Subcutaneous adipose tissue (tissue), 4 donors: ENCODE data around the gene IL1RAPL2. TPM values are rescaled to one million over a fixed set of nuclear protein-coding genes. Genes with fewer than 3 reads are reported as not detected.

Experiments
- total RNA-seq, 4 donors: library from RNA; depleted of rRNA; stranded (reverse); fragments of >200 nt; gene quantifications; one replicate each; pipeline ENCODE4 v1.1.0, GENCODE V29; 2016
- TF ChIP-seq, protein P1 (sequence below): fragments of 450-650 bp; IDR thresholded peaks from one replicate; pipeline ENCODE4 v1.5.1; 2016; ENCODE audit warnings: low read depth, mild to moderate bottlenecking, control low read depth, antibody characterized with exemption, moderate library complexity

Gene IL1RAPL2
- total RNA-seq, 4 donors from 2014 or later = 0.17 TPM; not detected in 3

DNA sequence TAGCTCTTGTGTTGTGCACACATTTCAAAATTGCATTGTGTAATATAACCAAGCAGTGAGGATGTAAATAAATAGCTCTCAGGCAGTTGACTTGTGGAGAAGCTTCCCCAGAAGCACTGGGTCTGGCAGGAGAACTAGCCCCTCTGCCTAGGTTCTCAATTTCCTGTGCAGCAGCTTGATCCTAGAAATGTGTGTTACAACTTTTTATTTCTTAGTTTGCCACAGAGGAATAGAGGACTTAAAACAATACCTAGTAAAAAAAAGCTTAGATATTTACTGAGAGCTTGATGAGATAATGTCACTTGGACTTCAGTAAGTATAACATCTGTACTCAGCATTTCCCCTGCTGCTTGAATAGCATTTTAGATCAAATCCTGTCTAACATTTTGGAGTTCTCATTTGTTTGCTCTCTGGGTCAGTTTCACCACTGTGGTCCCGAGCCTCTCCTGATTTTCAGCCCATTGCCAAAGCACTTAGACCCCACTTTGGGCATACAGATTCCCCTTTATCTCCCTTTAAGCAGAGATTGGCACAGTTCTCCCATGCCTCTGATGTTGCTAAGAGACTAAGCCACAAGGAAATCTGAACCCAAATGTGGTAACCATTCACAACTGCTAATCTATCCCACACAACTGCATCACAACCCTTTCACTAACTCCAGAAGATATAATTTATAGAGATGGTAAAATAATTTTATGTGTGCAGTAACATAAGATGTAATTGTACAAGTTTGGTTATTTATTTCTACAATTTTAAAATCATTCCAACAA, 1158.2 kb downstream of the IL1RAPL2 start:
- TF ChIP-seq, protein P1, sequence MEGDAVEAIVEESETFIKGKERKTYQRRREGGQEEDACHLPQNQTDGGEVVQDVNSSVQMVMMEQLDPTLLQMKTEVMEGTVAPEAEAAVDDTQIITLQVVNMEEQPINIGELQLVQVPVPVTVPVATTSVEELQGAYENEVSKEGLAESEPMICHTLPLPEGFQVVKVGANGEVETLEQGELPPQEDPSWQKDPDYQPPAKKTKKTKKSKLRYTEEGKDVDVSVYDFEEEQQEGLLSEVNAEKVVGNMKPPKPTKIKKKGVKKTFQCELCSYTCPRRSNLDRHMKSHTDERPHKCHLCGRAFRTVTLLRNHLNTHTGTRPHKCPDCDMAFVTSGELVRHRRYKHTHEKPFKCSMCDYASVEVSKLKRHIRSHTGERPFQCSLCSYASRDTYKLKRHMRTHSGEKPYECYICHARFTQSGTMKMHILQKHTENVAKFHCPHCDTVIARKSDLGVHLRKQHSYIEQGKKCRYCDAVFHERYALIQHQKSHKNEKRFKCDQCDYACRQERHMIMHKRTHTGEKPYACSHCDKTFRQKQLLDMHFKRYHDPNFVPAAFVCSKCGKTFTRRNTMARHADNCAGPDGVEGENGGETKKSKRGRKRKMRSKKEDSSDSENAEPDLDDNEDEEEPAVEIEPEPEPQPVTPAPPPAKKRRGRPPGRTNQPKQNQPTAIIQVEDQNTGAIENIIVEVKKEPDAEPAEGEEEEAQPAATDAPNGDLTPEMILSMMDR = no peak

DNA sequence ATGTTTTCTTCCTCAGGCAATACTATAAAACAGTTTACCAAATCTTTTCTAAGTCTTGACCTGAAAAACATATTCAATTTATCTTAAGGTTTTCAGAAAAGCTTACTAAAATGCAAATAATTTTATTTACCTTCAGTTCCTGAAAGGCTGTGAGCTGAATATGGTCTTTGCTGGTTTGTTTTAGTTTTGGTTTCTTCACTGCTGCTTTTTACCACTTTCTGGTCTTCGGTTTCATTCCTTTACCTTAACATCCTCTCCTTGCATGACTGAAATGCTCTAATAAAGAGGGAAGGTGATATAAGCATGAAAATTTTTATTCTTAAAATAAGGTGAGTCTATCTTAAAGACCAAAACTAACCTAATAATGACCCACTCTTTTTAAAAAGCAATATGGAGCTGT, 1159.2 kb downstream of the IL1RAPL2 start:
- TF ChIP-seq, protein P1 = no peak

DNA sequence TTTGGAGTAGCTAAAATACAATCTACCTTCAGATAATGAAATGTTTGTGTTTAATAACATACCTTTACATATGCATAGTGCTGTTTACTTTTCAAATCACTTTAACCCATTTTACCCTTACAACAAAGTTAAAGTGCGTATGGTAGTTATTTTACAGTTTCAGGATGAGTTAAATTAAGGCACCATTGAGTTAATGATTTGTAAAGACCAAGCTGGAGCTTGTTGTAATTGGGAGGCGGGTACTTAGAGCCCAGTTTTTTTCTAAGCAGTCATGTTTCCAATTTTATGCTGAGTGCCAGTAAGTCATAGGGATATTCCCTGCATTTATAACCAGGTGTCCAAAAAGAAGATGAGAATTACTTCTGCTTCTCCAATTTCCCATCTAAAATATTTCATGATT, 1172.2 kb downstream of the IL1RAPL2 start:
- TF ChIP-seq, protein P1 = no peak

DNA sequence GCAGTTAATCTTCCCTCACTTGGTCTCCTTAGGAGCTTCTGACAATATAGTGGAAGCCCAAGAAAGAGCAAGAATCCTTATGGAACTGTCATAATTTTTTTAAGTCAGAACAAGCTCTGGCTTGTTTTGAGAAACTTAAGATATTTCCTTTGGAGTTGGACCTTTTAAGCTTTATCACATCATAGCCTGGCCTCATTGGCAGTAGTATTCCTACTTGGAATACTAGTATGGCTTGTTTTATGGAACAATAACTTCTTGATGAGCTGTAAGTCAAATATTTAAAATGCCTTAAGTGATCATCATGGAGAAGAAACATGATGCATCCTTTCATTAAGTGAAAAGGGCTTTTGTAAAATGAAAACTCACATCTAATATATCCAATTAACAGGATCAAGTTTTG, 1178.3 kb downstream of the IL1RAPL2 start:
- TF ChIP-seq, protein P1 = no peak

DNA sequence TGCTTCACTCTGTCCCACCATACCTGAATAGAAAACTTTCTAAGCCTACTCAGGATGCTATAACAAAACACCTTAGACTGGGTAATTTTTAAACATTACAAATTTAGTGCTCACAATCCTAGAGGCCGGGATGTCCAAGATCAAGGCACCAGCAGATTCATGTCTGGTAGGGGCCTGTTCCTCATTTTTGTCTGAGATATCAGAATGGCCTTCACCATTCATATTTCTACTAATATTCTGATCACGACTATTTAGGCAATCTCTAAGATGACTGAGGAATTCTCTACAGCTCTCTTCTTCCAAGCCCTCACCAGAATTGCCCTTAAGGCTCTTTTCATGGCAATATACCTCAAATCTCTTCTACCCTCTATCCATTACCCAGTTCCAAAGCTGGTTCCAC, 1178.9 kb downstream of the IL1RAPL2 start:
- TF ChIP-seq, protein P1 = no peak

DNA sequence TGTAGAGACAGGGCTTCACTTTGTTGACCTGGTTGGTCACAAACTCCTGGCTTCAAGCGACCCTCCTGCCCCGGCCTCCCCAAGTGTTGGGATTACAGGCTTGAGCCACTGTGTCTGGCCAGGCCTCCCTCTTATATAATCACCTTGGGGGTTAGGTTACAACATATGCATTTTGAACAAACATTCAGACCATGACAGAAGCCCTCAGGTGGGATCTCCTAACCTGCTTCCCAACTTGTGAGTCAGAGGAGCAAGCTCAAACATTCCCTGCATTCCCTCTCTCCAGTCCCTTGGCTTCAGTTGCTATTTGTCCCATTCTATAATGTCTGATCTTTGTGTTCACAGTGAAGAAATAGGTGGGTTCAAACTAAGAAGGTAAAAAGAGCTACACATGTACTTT, 1179.9 kb downstream of the IL1RAPL2 start:
- TF ChIP-seq, protein P1 = no peak

DNA sequence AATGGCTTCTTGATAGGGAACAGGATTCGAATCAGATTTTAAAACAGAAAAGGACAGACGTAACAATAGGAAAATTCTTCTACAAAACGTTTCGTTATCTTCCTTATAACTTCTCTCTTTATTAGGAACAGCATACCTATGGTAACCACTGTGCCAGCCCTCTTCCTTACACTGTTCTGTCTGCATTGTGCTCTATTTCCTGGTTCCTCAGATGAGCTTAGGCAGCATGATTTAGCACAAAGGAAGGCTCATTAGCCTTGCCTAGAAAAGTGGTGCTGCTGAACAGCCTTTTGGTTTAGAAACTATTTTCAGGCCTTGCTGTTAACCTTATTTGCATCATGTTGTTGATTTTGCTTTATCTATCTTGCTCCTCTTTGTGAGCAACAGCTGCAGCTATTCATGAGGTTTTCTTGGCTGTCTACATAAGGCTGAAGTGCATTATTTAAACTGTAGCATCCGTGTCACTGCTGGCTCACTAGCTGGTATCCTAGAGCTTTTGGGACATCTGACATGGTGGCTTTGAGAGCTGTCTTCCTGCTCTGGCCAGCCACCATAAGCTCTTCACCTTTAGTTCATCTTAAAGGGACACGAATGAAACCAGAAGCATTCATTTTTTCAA, 1186.4 kb downstream of the IL1RAPL2 start:
- TF ChIP-seq, protein P1 = no peak
